H54 (cell line): ENCODE measurements around the gene VEPH1.
A peak's percentile ranks its signal among the peaks of the same experiment; 100 is the strongest.

Source experiments
- DNase-seq: peaks from one replicate; pipeline ENCODE4 v3.0.0; 2011; ENCODE audit warnings: low spot score, mixed read lengths; ENCODE audit not compliant: insufficient read length
- FAIRE-seq: peaks from 3 replicates; lab custom pipeline; 2011; peaks lifted over from hg19 to GRCh38; lab: Jason Lieb, UNC
- POLR2A ChIP-seq: IDR thresholded peaks from 2 replicates; pipeline ENCODE4 v1.6.1; 2011; ENCODE audit warnings: low read depth, mild to moderate bottlenecking, low read length

VEPH1 gene

GRCh38 chr3:157502916-157503595 lies at the start of gene VEPH1:
Gene VEPH1 (minus strand): TSS chr3:157503416. CDS start chr3:157495349, 8,067 bp downstream.
- peak; percentile 65 for FAIRE-seq
- no peak for TF ChIP-seq POLR2A
- DNase-seq: no peak

- FAIRE-seq (no peak), DNase-seq (no peak)
- TF ChIP-seq POLR2A: no peak
Observed at GRCh38 chr3:157551961-157552360, 48.7 kb upstream of the VEPH1 start.

GRCh38 chr3:157549498-157549897 lies 46.3 kb upstream of the VEPH1 start:
- FAIRE-seq (peak; percentile 68), DNase-seq (no peak)
- no peak for TF ChIP-seq POLR2A

- FAIRE-seq (no peak), DNase-seq (no peak)
- TF ChIP-seq POLR2A: no peak
Observed at GRCh38 chr3:157544501-157545130, 41.4 kb upstream of the VEPH1 start.

- FAIRE-seq: no peak
- DNase-seq: no peak
- no peak for TF ChIP-seq POLR2A
Observed at GRCh38 chr3:157543501-157544035, 40.4 kb upstream of the VEPH1 start.

- FAIRE-seq (peak; percentile 52), DNase-seq (peak; percentile 75)
- TF ChIP-seq POLR2A: peak; percentile 34; the same call in 1 of the 2 replicates
Observed at GRCh38 chr3:157542711-157543500, 39.7 kb upstream of the VEPH1 start.

GRCh38 chr3:157541506-157542236 lies 38.5 kb upstream of the VEPH1 start:
- TF ChIP-seq POLR2A: no peak
- no peak for DNase-seq
- no peak for FAIRE-seq

- TF ChIP-seq POLR2A: no peak
- FAIRE-seq: no peak
- DNase-seq: no peak
Observed at GRCh38 chr3:157540656-157541055, 37.4 kb upstream of the VEPH1 start.

GRCh38 chr3:157535667-157536066 lies 32.5 kb upstream of the VEPH1 start:
- no peak for TF ChIP-seq POLR2A
- no peak for FAIRE-seq
- DNase-seq: no peak

- DNase-seq: no peak
- no peak for TF ChIP-seq POLR2A
- FAIRE-seq: no peak
Observed at GRCh38 chr3:157534725-157535161, 31.5 kb upstream of the VEPH1 start.

- no peak for TF ChIP-seq POLR2A
- no peak for DNase-seq
- peak; percentile 91 for FAIRE-seq
Observed at GRCh38 chr3:157533298-157534070, 30.3 kb upstream of the VEPH1 start.

- FAIRE-seq: peak; percentile 97
Observed at GRCh38 chr3:157532529-157533297, 29.5 kb upstream of the VEPH1 start.

More at GRCh38 chr3:157532529-157533297, 29.5 kb upstream of the VEPH1 start:
- no peak for DNase-seq
- TF ChIP-seq POLR2A: no peak
